ENCODE results near the gene DLGAP4. TPM values are rescaled to one million over a fixed set of nuclear protein-coding genes. Genes with fewer than 3 reads are reported as not detected.
A peak's percentile ranks its signal among the peaks of the same experiment; 100 is the strongest.

Gene DLGAP4
- total and polyA plus RNA-seq, 9 of the 15 experiments (the other 6 are each of a cell fraction or from before 2014, with no cell fraction given): 0.31 to 34.1 (median 4.5) TPM

- no peak for TF ChIP-seq THAP7 (CRISPR knock-in tag; IDR thresholded peaks at IDR 0.05)
- TF ChIP-seq TCF7 (IDR thresholded peaks at IDR 0.05; ENCODE audit: borderline replicate concordance): no peak
- TF ChIP-seq ZC3H4 (CRISPR knock-in tag; IDR thresholded peaks at IDR 0.05; ENCODE audit: borderline replicate concordance): no peak
- TF ChIP-seq AFF4 (CRISPR knock-in tag; IDR thresholded peaks at IDR 0.05): no peak
- TF ChIP-seq THAP12 (CRISPR knock-in tag; IDR thresholded peaks at IDR 0.05): no peak
- no peak; the same call in 1 of the 2 replicates for TF ChIP-seq TEAD4 (IDR thresholded peaks at IDR 0.05; ENCODE audit: low read length)
- no peak for TF ChIP-seq TEAD4 (CRISPR knock-in tag; IDR thresholded peaks at IDR 0.05; ENCODE audit: borderline replicate concordance)
- no peak for TF ChIP-seq ZBTB26 (CRISPR knock-in tag; IDR thresholded peaks at IDR 0.05)
- no peak for TF ChIP-seq ZNF277 (CRISPR knock-in tag; IDR thresholded peaks at IDR 0.05; ENCODE audit: borderline replicate concordance)
- TF ChIP-seq MTA3 (IDR thresholded peaks at IDR 0.05; ENCODE audit: borderline replicate concordance): peak; percentile 85; the same call in 1 of the 2 replicates
- no peak for TF ChIP-seq C11orf30 (IDR thresholded peaks at IDR 0.05; ENCODE audit: low read depth)
- no peak for TF ChIP-seq CCAR2 (IDR thresholded peaks at IDR 0.05; ENCODE audit: low read depth, low read length)
- TF ChIP-seq ZBTB7A (IDR thresholded peaks at IDR 0.05; ENCODE audit: borderline replicate concordance, control insufficient read depth, low read depth, low read length): no peak; the same call in 1 of the 2 replicates
- no peak for TF ChIP-seq ZNF347 (CRISPR knock-in tag; IDR thresholded peaks at IDR 0.05; ENCODE audit: low read depth)
- TF ChIP-seq MEF2D (tag; conservative IDR thresholded peaks at IDR 0.05; ENCODE audit: low read depth): no peak
- TF ChIP-seq MIER1 (IDR thresholded peaks at IDR 0.05; ENCODE audit: low read depth): no peak
- TF ChIP-seq PHTF2 (CRISPR knock-in tag; IDR thresholded peaks at IDR 0.05): no peak
Measured at GRCh38 chr20:36435592-36436541, 129.7 kb downstream of the DLGAP4 start (continued).

Measured in K562 (cell line).